Osteoblast (primary cell): ENCODE data around the gene POLR3K. TPM values are rescaled to one million over a fixed set of nuclear protein-coding genes. Genes with fewer than 3 reads are reported as not detected.

Experiments used
- DNase-seq: peaks from one replicate; pipeline ENCODE4 v3.0.0; 2011; ENCODE audit warnings: low spot score, mixed read lengths; ENCODE audit not compliant: insufficient read length; ENCODE audit errors: missing footprints
- H2AFZ ChIP-seq: 2 replicates; pipeline ENCODE4 v1.6.0; 2011; ENCODE audit warnings: mild to moderate bottlenecking, low read length
- H3K27ac ChIP-seq: 2 replicates; pipeline ENCODE4 v1.5.1; 2011; ENCODE audit warnings: mild to moderate bottlenecking, low read depth, low read length, moderate library complexity
- H3K27me3 ChIP-seq: 2 replicates; pipeline ENCODE4 v1.6.0; 2012; ENCODE audit warnings: mild to moderate bottlenecking, control low read depth, inconsistent platforms, low read length, moderate library complexity; ENCODE audit not compliant: insufficient read depth
- H3K36me3 ChIP-seq: 2 replicates; pipeline ENCODE4 v1.5.1; 2011; ENCODE audit warnings: mild to moderate bottlenecking, low read length, control low read depth, moderate library complexity; ENCODE audit not compliant: insufficient read depth
- H3K4me1 ChIP-seq: 2 replicates; pipeline ENCODE4 v1.5.1; 2011; ENCODE audit warnings: mild to moderate bottlenecking, low read length, control low read depth, moderate library complexity; ENCODE audit not compliant: insufficient read depth
- H3K4me2 ChIP-seq: 2 replicates; pipeline ENCODE4 v1.6.0; 2011; ENCODE audit warnings: mild to moderate bottlenecking, low read length; ENCODE audit not compliant: insufficient read depth
- H3K4me3 ChIP-seq: fragments of 200-600 bp; sonication (generic); 3 replicates; pipeline ENCODE4 v1.5.1; 2012; ENCODE audit warnings: mild to moderate bottlenecking, low read length, inconsistent platforms; ENCODE audit not compliant: insufficient read depth
- H3K79me2 ChIP-seq: 2 replicates; pipeline ENCODE4 v1.6.0; 2012; ENCODE audit warnings: mild to moderate bottlenecking, low read length, control low read depth, inconsistent platforms; ENCODE audit not compliant: insufficient read depth
- H3K9me3 ChIP-seq: 2 replicates; pipeline ENCODE4 v1.5.1; 2011; ENCODE audit warnings: low read depth, low read length, control low read depth
- H4K20me1 ChIP-seq: 2 replicates; pipeline ENCODE4 v1.6.0; 2012; ENCODE audit warnings: mild to moderate bottlenecking, low read length, control low read depth; ENCODE audit not compliant: insufficient read depth
- CTCF ChIP-seq: IDR thresholded peaks from 2 replicates; pipeline ENCODE4 v1.5.1; 2011; ENCODE audit warnings: mild to moderate bottlenecking, low read depth, low read length, moderate library complexity; ENCODE audit errors: extremely low read depth
- total RNA-seq: library from RNA; depleted of rRNA; stranded (reverse); fragments of >200 nt; gene quantifications from 2 replicates; pipeline ENCODE4 v1.2.3, GENCODE V29; 2012

POLR3K gene
- total RNA-seq, 1 donor = 1.4 TPM

DNA sequence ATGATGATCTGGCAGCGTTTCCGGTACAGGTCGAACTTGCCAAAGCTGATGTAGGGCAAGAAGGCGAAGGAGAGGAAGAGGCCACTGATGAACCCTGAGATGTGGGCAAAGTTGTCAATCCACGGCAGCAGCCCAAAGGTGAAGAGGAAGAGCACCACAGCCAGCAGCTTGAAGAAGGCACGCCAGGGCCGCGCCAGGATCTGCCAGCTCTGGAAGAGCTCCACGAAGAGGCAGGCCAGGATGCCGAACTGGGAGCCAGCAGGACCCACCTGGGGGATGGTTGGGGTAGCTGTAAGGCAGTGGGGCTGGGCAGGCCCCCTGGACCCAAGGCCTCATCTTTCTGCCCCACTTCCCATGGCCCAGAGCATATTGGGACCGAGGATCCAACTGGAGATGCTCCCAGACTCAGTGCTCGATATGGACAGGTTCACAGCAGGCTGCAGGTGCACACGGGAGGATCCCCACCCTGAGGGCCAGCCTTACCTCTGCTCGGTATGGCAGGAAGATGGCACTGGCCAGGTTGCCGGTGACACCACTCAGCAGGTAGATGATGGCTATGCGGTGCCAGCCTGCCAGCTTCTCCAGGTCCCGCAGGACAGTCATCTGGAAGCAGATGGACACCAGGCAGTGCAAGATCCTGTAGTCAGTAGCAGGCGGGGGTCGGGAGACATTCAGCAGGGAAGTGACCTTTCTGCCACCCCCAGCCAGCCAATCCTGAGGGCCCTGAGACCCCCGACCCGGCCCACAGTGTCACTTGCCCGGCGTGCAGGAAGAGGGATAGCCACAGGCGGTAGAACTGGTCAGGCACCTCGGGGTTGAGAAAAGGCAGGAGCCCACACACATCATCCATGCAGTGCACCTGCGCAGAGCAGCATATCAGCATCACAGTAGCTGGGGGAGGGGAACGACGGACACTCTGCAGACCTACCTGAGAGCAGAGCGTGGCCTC, 5.4 kb upstream of the POLR3K start:
- H3K4me3 ChIP-seq = no peak overlapping the region
- H3K79me2 ChIP-seq = peaks cover 11% of the 10 kb centered on the region
- peaks cover 76% of the 10 kb centered on the region for H3K36me3 ChIP-seq
- peaks cover 6% of the 10 kb centered on the region for H3K4me1 ChIP-seq
- no peak overlapping the region for H2AFZ ChIP-seq
- H4K20me1 ChIP-seq = peaks cover 17% of the 10 kb centered on the region
- H3K4me2 ChIP-seq = no peak overlapping the region
- H3K27me3 ChIP-seq = no peaks in the 10 kb centered on the region
- no peak overlapping the region for H3K27ac ChIP-seq
- no peak for TF ChIP-seq CTCF
- H3K9me3 ChIP-seq = no peaks in the 10 kb centered on the region
- DNase-seq = peak; percentile 72

- no peak overlapping the region for H3K4me2 ChIP-seq
- no peak overlapping the region for H3K4me3 ChIP-seq
- peaks cover 12% of the 10 kb centered on the region for H4K20me1 ChIP-seq
- no peaks in the 10 kb centered on the region for H3K9me3 ChIP-seq
- peaks cover 66% of the 10 kb centered on the region for H3K36me3 ChIP-seq
- H3K27ac ChIP-seq = no peak overlapping the region
- no peaks in the 10 kb centered on the region for H3K27me3 ChIP-seq
- DNase-seq = peak; percentile 98
- H3K79me2 ChIP-seq = peaks cover 9% of the 10 kb centered on the region
- no peak overlapping the region for H2AFZ ChIP-seq
- TF ChIP-seq CTCF = no peak
- H3K4me1 ChIP-seq = peaks cover 6% of the 10 kb centered on the region
Observed at GRCh38 chr16:57711-58110, 4.3 kb upstream of the POLR3K start.

- Histone ChIP-seq H3K9me3 (no peaks in the 10 kb centered on the region), H3K4me3 (no peak overlapping the region), H3K4me2 (no peak overlapping the region), H3K4me1 (peaks cover 6% of the 10 kb centered on the region), H2AFZ (no peak overlapping the region), H3K27me3 (no peaks in the 10 kb centered on the region), H3K27ac (no peak overlapping the region), H4K20me1 (peaks cover 12% of the 10 kb centered on the region), H3K36me3 (peaks cover 60% of the 10 kb centered on the region), H3K79me2 (peaks cover 14% of the 10 kb centered on the region)
- TF ChIP-seq CTCF = no peak
- DNase-seq = peak; percentile 85
Observed at GRCh38 chr16:56231-56927, 3.0 kb upstream of the POLR3K start.
